ENCODE data around the gene OR4F15. TPM values are rescaled to one million over a fixed set of nuclear protein-coding genes. Genes with fewer than 3 reads are reported as not detected.
"Not testable (repeated sequence)": the region's sequence is repeated elsewhere in the genome, so short reads cannot be mapped to it uniquely, and the experiment has no call there.

The OR4F15 gene, protein sequence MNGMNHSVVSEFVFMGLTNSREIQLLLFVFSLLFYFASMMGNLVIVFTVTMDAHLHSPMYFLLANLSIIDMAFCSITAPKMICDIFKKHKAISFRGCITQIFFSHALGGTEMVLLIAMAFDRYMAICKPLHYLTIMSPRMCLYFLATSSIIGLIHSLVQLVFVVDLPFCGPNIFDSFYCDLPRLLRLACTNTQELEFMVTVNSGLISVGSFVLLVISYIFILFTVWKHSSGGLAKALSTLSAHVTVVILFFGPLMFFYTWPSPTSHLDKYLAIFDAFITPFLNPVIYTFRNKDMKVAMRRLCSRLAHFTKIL
- not detected in 2 replicates for total RNA-seq (2014; rRNA removed)
- not detected for polyA plus RNA-seq (2012)

- DNase-seq (ENCODE audit: low read depth) = no peak
These were observed at the start of gene OR4F15 for GRCh38 chr15:101811902-101812301. TSS of gene OR4F15 (plus strand) at chr15:101812202. CDS start at chr15:101818187, 5,985 bp downstream.

GRCh38 chr15:101764669-101765339 lies 47.2 kb upstream of the OR4F15 start:
- DNase-seq (ENCODE audit: low read depth) = peak; percentile 2

DNA sequence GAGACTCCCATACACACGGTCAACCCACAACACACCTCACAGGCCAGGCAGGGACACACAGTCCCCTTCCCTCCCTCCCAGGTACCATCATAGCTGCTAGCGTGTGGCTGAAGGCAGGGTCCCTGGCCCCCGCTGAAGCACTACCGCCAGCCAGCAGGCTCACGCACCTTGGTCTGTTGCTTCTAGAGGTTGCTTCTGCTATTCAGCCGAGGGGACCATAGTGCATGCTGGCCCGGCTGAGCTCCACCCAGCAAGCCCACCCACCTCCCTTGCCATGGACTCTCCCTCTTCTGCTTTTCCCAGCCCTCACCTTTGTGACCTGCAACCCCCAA lies 46.7 kb upstream of the OR4F15 start:
- not testable (repeated sequence) for DNase-seq (ENCODE audit: low read depth)

DNA sequence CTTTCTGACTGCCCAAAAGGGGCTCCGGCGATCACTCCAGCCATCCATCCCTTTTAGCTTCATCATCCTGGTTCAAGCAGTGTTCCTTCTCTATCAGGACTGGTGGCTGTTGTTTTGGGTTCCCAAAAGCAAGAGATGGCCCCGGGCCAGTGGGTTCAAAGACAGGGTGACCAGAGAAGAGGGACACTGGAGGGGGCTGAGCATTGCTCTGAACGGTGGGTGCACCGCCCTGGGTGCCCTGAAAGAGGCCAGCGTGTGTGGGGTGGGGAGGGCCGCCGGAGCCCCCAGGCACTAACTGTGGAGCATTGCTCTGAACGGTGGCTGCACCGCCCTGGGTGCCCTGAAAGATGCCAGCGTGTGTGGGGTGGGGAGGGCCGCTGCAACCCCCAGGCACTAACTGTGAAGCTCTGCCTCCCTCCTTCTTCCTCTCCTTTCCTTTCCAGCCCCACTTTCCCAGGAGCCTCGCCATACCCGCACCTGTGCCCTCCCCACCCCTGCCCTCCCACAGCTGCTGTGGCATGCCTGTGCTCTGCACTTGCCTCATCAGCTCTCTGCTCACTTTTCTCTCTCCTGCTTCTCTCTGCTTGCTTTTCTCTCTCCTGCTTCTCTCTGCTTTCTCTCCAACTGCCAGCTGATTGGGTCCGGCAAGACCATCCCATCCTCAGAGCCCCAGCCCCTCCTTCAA lies 46.1 kb upstream of the OR4F15 start:
- no peak for DNase-seq (ENCODE audit: low read depth)

DNA sequence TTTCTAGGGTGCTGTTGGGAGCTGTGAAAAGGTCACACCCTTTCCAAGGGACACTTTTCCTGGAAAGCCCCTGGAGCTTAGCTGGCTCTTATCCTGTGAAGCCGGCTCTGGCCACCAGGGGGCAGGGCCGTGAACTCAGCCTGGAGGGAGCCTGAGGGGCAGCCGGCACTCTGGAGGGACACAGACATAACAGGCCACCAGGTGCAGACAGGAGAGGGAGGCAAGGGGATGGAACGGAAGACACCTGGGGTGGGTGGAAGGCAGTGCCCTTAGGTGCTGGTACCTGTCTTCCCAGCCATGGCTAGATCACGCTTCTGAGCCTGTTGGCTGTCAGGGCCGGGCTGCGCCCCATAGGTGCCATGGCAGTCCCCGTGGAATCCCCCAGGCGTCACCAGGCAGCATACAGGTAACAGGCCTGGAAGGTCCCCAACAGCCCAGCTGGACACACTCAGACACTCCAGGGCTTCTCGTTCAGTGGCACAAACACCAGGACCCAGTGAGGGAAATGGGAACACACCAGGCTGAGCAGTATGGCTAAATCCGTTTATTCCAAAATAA lies 44.8 kb upstream of the OR4F15 start:
- DNase-seq (ENCODE audit: low read depth) = not testable (repeated sequence)

- no peak for DNase-seq (ENCODE audit: low read depth)
These were observed 39.1 kb upstream of the OR4F15 start for GRCh38 chr15:101772921-101773320.

DNA sequence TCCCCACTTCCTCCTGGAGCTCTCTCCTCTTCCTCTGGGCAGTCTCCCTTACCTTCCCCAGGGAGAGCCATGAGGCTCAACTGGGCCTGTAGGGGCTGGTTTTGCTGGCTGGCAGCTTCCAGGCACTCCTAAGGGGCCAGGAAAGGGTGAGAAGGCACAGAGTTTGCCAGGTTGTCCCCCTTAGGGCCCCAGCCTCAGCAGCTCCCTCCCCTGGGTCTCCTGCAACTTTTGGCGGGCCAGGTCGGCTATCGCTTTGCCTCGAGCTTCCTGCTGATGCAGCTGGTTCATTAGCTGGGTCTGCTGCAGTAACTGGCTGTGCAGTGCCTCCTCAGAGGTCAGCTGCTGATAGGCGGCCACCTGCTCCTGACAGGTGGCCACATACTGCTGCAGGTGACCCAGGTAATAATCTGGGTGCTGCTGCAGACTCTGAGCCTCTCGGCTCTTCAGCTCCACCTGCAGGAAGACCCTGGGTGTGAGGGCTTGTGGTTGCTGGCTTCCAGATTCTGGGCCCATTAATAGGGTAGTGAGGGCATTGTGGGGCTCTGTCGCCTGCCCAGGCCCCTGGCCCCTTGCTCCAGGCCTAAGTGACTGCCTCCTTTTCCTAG lies 38.4 kb upstream of the OR4F15 start:
- DNase-seq (ENCODE audit: low read depth) = no peak

- no peak for DNase-seq (ENCODE audit: low read depth)
These were observed 36.9 kb upstream of the OR4F15 start for GRCh38 chr15:101775136-101775535.

GRCh38 chr15:101778576-101778975 lies 33.4 kb upstream of the OR4F15 start:
- DNase-seq (ENCODE audit: low read depth) = not testable (repeated sequence)

GRCh38 chr15:101780225-101780624 lies 31.8 kb upstream of the OR4F15 start:
- peak; percentile 61 for DNase-seq (ENCODE audit: low read depth)

DNA sequence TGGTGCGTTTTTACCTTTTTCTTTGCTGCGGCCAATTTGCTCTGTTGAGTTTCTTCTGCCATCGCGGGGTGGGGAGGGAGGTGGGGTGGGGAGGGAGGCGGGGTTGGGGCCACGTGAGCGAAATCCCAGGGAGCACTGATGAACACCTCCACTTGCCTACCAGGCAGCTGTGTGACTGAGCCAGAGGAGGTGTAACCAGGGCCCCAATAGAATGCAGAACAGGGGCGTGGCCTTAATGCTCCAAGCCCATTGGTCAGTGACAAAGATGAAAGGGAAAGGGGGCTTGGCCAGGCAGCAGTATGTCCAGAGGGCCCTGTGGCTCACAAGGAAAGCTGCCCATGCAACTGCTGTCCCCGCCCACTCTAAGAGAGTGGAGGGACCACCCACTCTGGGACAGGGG lies 30.1 kb upstream of the OR4F15 start:
- DNase-seq (ENCODE audit: low read depth) = no peak

DNA sequence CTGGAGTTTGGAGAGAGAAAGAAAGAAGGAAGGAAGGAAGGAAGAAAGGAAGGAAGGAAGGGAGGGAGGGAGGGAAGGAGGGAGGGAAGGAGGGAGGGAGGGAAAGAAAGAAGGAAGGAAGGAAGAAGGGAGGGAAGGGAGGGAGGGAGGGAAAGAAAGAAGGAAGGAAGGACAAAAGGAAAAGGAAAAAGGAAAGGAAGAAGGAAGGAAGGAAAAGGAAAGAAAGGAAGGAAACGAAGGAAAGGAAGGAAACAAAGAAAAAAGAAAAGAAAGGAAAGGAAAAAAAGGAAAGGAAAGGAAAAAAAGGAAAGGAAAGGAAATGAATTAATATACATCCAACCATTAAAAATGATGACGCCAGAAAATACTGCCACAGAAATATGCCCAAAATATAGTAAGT lies 27.4 kb upstream of the OR4F15 start:
- DNase-seq (ENCODE audit: low read depth) = no peak

DNA sequence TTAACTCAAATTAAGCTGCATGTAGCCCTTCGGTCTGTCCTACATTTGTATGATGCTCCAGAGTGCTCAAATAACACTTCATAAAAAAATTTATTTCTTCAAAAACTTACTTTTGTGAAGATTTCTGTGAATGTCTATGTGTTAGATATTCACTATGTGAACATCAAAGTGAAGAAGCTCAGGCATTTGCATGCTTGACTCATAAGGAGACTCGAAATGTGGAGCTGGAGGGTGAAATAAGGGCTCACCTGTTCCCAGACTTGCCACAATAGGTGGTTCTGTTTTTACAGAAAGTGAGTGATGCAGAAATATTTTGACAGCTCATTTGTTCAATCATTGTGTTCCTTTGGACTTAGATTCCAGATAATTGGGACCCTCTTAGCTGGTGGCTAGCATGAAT lies 25.6 kb upstream of the OR4F15 start:
- not testable (repeated sequence) for DNase-seq (ENCODE audit: low read depth)

- DNase-seq (ENCODE audit: low read depth) = not testable (repeated sequence)
These were observed 24.0 kb upstream of the OR4F15 start for GRCh38 chr15:101788001-101788400.

- not testable (repeated sequence) for DNase-seq (ENCODE audit: low read depth)
These were observed 23.3 kb upstream of the OR4F15 start for GRCh38 chr15:101788503-101789269.

- not testable (repeated sequence) for DNase-seq (ENCODE audit: low read depth)
These were observed 21.3 kb upstream of the OR4F15 start for GRCh38 chr15:101790748-101791147.

DNA sequence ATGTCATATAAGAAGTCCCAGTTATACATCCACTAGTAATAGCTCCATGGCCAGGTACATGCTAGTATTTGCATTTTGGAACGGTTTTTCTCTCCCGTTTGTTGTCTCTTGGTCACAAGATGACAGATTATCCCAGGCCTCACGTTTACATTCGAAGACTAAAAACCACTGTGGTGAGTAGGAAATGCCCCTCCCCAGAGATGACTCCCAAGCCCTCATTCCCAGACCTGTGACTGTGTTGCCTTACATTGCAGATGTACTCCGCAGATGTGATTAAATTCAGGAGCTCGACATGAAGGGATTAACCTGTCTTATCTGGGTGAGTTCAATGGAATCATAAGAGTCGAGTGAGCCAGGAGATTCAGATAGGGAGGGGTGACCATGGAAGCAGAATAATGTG lies 18.0 kb upstream of the OR4F15 start:
- not testable (repeated sequence) for DNase-seq (ENCODE audit: low read depth)

DNA sequence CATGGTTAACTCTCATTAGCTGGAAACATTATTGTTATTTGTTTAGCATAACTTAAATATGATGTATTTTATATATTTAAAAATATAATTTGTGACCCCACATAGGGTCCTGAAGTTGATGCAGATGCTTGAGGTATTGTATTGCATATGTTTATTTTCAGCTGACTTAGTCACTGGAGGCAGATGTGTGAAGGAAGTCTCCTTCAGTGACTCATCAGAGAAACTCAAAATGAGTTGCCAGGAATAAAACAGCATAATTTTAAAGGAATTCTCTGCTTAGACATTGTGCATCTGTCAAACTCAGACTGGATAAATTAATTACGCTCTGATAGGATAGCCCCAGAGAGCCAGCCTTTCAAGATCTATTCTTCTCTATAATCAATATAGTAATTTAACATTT lies 16.5 kb upstream of the OR4F15 start:
- peak; percentile 78 for DNase-seq (ENCODE audit: low read depth)

DNA sequence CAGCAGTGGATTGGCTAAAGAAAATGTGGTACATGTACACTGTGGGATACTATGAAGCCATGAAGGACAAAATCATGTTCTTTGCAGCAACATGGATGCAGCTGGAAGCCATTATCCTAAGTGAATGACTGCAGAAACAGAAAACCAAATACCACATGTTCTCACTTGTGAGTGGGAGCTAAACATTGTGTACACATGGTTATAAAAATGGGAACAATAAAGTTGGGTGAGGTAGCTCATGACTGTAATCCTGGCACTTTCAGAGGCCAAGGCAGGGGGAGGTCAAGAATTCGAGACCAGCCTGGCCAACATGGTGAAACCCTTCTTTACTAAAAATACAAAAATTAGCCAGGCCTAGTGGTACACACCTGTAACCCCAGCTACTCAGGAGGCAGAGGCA lies 12.3 kb upstream of the OR4F15 start:
- no peak for DNase-seq (ENCODE audit: low read depth)

- DNase-seq (ENCODE audit: low read depth) = no peak
These were observed 11.0 kb upstream of the OR4F15 start for GRCh38 chr15:101801048-101801447.

DNA sequence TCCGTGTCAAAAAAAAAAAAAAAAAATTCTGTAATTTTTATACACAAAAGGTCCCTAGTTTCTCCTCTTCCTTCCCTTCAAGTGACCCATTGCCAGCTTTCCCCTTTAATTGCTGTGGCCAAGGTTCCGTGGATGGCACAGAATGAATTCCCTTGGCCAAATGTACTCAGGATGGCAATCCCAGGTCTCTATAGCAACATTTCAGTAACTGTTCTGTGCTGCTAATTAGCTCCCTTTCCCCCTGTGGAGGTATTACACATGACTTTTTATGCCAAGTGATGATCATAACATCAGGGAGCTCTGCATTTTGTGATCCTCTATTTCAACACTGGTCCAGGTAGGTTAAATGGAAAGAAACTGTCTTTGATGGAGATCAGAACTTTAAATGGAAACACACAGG lies 8.8 kb upstream of the OR4F15 start, which contains the start of gene OR4F6:
TSS of gene OR4F6 (plus strand) at position 301 of the 400 bp plus-strand sequence. CDS start 2,211 bp downstream, outside the sequence.
- no peak for DNase-seq (ENCODE audit: low read depth)
